ENCODE results near the gene ITGB1BP1.

DNA sequence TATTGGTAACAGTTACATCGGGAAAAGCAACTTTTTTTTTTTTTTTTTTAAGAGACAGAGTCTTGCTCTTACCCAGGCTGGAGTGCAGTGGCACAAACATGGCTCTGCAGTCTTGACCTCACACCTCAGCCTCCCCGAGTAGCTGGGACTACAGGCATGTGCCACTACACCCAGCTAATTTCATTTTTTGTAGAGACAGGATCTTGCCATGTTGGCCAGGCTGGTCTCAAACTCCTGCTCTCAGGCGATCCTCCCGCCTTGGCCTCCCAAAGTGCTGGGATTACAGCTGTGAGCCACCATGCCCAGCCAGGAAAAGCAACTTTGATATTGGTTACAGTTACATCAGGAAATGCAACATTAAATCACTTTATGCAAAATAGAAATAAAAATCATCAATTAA lies 4.6 kb downstream of the ITGB1BP1 start:
- TF ChIP-seq, protein P1, sequence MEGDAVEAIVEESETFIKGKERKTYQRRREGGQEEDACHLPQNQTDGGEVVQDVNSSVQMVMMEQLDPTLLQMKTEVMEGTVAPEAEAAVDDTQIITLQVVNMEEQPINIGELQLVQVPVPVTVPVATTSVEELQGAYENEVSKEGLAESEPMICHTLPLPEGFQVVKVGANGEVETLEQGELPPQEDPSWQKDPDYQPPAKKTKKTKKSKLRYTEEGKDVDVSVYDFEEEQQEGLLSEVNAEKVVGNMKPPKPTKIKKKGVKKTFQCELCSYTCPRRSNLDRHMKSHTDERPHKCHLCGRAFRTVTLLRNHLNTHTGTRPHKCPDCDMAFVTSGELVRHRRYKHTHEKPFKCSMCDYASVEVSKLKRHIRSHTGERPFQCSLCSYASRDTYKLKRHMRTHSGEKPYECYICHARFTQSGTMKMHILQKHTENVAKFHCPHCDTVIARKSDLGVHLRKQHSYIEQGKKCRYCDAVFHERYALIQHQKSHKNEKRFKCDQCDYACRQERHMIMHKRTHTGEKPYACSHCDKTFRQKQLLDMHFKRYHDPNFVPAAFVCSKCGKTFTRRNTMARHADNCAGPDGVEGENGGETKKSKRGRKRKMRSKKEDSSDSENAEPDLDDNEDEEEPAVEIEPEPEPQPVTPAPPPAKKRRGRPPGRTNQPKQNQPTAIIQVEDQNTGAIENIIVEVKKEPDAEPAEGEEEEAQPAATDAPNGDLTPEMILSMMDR (IDR thresholded peaks at IDR 0.05), result no peak
- no peak for TF ChIP-seq POLR2A (IDR thresholded peaks at IDR 0.05)
